Measurements from ENCODE around the gene TRIM63. TPM values are rescaled to one million over a fixed set of nuclear protein-coding genes. Genes with fewer than 3 reads are reported as not detected.

The TRIM63 gene
- total and polyA plus RNA-seq, 9 of the 15 experiments (the other 6 are each of a cell fraction or from before 2014, with no cell fraction given), result 0.08 to 0.57 (median 0.36) TPM

DNA sequence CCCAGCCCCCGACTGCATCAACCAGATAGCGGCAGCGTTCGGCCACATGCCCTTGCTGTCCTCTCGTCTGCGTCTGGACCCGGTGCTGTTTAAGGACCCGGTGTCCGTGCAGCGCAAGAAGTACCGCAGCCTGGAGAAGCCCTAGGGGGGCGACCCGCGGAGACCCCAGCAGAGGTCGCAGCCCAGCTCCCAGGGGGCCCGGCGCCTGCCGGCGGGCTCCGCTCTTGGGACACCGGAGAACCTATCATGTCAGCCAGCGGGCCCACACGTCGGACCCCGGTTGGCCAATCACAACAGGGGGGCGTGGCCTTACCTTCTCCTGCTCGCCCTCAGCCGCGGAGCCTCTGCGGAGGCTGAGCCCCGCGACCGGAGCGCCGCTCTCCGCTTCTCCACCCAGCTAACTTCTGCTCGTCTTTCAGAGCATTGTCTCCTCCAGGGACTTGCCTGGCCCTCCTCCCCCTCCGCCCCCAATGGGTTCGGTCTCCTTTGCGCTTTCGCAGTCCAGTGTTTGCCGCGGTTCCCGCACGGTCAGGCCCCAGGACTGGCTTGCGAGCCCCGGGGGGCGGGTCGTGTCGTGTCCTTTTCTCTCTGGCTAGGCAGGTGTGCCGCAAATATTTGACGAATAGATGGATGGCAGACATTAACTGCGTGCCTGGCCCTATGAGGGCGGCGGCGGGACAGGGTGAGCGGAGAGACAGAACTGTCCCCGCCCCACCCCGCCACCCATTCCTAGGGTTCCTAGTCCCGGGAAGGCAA, 32.0 kb downstream of the TRIM63 start (continued):
- TF ChIP-seq FOS (IDR thresholded peaks at IDR 0.05; ENCODE audit: extremely low read depth, insufficient read length) (peak; percentile 80), ZNF3 (CRISPR knock-in tag; IDR thresholded peaks at IDR 0.05) (no peak), EP400 (IDR thresholded peaks at IDR 0.05) (peak; percentile 76; the same call in 1 of the 2 replicates), TAF7 (tag; IDR thresholded peaks at IDR 0.05) (0 out of 2 replicates have a peak, but pooled peaks have one; percentile 69), CEBPG (CRISPR knock-in tag; IDR thresholded peaks at IDR 0.05) (peak; percentile 60), CEBPG (tag; conservative IDR thresholded peaks at IDR 0.05 in 1 of 2, IDR thresholded peaks at IDR 0.05 in 1 of 2) (peak in 1 of 2 experiments; percentile 67; a peak in 1 of 4 replicates), PML (IDR thresholded peaks at IDR 0.05; ENCODE audit: low read length) (peak; percentile 89), ATF7 (IDR thresholded peaks at IDR 0.05) (peak; percentile 80), KLF10 (CRISPR knock-in tag; IDR thresholded peaks at IDR 0.05) (no peak), TOE1 (IDR thresholded peaks at IDR 0.05; ENCODE audit: borderline replicate concordance) (peak; percentile 66; the same call in 1 of the 2 replicates), TOE1 (CRISPR knock-in tag; IDR thresholded peaks at IDR 0.05; ENCODE audit: borderline replicate concordance, low read depth) (0 out of 2 replicates have a peak, but pooled peaks have one; percentile 43), SUPT5H (IDR thresholded peaks at IDR 0.05) (peak; percentile 99), SAP30 (IDR thresholded peaks at IDR 0.05; ENCODE audit: borderline replicate concordance, insufficient read depth, low read depth, low read length, poor library complexity, severe bottlenecking) (peak; percentile 63), ZNF830 (CRISPR knock-in tag; IDR thresholded peaks at IDR 0.05) (0 out of 2 replicates have a peak, but pooled peaks have one; percentile 42), ZFP36 (IDR thresholded peaks at IDR 0.05; ENCODE audit: low read depth, low read length, partially characterized antibody) (peak; percentile 28), BRD4 (IDR thresholded peaks at IDR 0.05) (peak; percentile 83; the same call in 1 of the 2 replicates), RAD21 (CRISPR knock-in tag; conservative IDR thresholded peaks at IDR 0.05 in 1 of 2, IDR thresholded peaks at IDR 0.05 in 1 of 2) (no peak; a peak in 1 of 4 replicates), MNT (conservative IDR thresholded peaks at IDR 0.05) (peak; percentile 63 to 78; a peak in 3 of 4 replicates), POLR2B (IDR thresholded peaks at IDR 0.05; ENCODE audit: low read depth, partially characterized antibody) (peak; percentile 99), ETV5 (CRISPR knock-in tag; IDR thresholded peaks at IDR 0.05; ENCODE audit: low read depth) (peak; percentile 76; the same call in 1 of the 2 replicates), MEIS2 (IDR thresholded peaks at IDR 0.05; ENCODE audit: partially characterized antibody) (peak; percentile 37), KAT2B (IDR thresholded peaks at IDR 0.05; ENCODE audit: low read depth, low read length) (peak; percentile 38), HDAC1 (IDR thresholded peaks at IDR 0.05) (peak in 1 of 2 experiments; percentile 79; a peak in 2 of 4 replicates), ZKSCAN3 (CRISPR knock-in tag; IDR thresholded peaks at IDR 0.05) (no peak), TBP (optimal IDR thresholded peaks at IDR 0.05; ENCODE audit: low read depth, low read length) (peak; percentile 77), ARHGAP35 (IDR thresholded peaks at IDR 0.05; ENCODE audit: partially characterized antibody) (no peak), ZNF133 (CRISPR knock-in tag; IDR thresholded peaks at IDR 0.05) (no peak), PHB2 (IDR thresholded peaks at IDR 0.05; ENCODE audit: low read depth) (0 out of 2 replicates have a peak, but pooled peaks have one; percentile 55)
